Natural killer cell (primary cell): ENCODE measurements around the gene SNX13. TPM values are rescaled to one million over a fixed set of nuclear protein-coding genes. Genes with fewer than 3 reads are reported as not detected.

Source experiments
- ATAC-seq, 3 donors: fragments of 150-1000 bp in 2 of 3; fragments of 200-7000 bp in 1 of 3; cut with Tn5 transposase; 1 replicate in 1 of 3; 2 replicates in 2 of 3; pipeline ENCODE4 v1.10.0; 2021; ENCODE audit warnings: mild to moderate bottlenecking in 2 of 3, moderate library complexity in 2 of 3
- DNase-seq, 2 donors: peaks; one replicate each; pipeline versions ENCODE4 v3.0.0 to v3.0.0-alpha.2; 2013 to 2021; ENCODE audit warnings: mixed read lengths in 1 of 2
- H3K27ac ChIP-seq: one replicate; pipeline ENCODE4 v1.5.1; 2013; ENCODE audit warnings: mild to moderate bottlenecking, low read length
- H3K27me3 ChIP-seq: one replicate; pipeline ENCODE4 v1.6.1; 2013; ENCODE audit warnings: low read length; ENCODE audit not compliant: control insufficient read depth, insufficient read depth
- H3K36me3 ChIP-seq: one replicate; pipeline ENCODE4 v1.6.1; 2013; ENCODE audit warnings: low read length; ENCODE audit not compliant: control insufficient read depth, insufficient read depth
- H3K4me1 ChIP-seq: one replicate; pipeline ENCODE4 v1.6.1; 2013; ENCODE audit warnings: low read length; ENCODE audit not compliant: control insufficient read depth, insufficient read depth
- H3K4me3 ChIP-seq: one replicate; pipeline ENCODE4 v1.5.1; 2013; ENCODE audit warnings: low read length
- H3K9me3 ChIP-seq: one replicate; pipeline ENCODE4 v1.6.1; 2013; ENCODE audit warnings: low read length; ENCODE audit not compliant: control insufficient read depth, insufficient read depth
- H3K27ac Mint-ChIP-seq, 2 donors: one replicate each; pipeline ENCODE4 v1.8.0; 2022; ENCODE audit warnings: mild to moderate bottlenecking in 2 of 2, mixed read lengths in 2 of 2, moderate library complexity in 1 of 2
- H3K27me3 Mint-ChIP-seq, 2 donors: one replicate each; pipeline ENCODE4 v1.8.0; 2022; ENCODE audit warnings: low read depth in 2 of 2, mixed read lengths in 2 of 2
- H3K36me3 Mint-ChIP-seq: one replicate; pipeline ENCODE4 v1.8.0; 2022; ENCODE audit warnings: mixed read lengths
- H3K4me1 Mint-ChIP-seq, 2 donors: one replicate each; pipeline ENCODE4 v1.8.0; 2022; ENCODE audit warnings: mixed read lengths in 2 of 2
- H3K4me3 Mint-ChIP-seq: one replicate; pipeline ENCODE4 v1.8.0; 2022; ENCODE audit warnings: mild to moderate bottlenecking, moderate library complexity, mixed read lengths
- H3K9me3 Mint-ChIP-seq, 2 donors: one replicate each; pipeline ENCODE4 v1.8.0; 2022; ENCODE audit warnings: mixed read lengths in 2 of 2
- CTCF ChIP-seq: fragments of 200-600 bp; IDR thresholded peaks from one replicate; pipeline ENCODE4 v1.8.0; 2022; ENCODE audit warnings: antibody characterized with exemption
- WGBS: methylation state at CpG from one replicate; pipeline ENCODE4 v1.1.7; 2013; ENCODE audit warnings: missing lambda C conversion rate; ENCODE audit not compliant: insufficient coverage; 5-methylcytosine and 5-hydroxymethylcytosine counted together
- intact Hi-C: fragments of 100-400 bp; cut with micrococcal nuclease; formaldehyde crosslinking; loops from one replicate; pipeline ENCODE4 v1.14.2; 2022
- total RNA-seq, 4 donors: library from RNA; stranded (reverse); fragments of 120-200 nt in 1 of 4; gene quantifications; one replicate each; pipeline versions ENCODE4 v1.2.3 to v1.2.4, GENCODE V29; 2013 to 2022

SNX13 gene
- total RNA-seq, 3 donors from 2014 or later (not counting 1 experiment from before 2014, with no cell fraction given): 34.8 to 38.5 (median 37.4) TPM

GRCh38 chr7:17844514-17845196, 95.6 kb downstream of the SNX13 start:
- no peak for DNase-seq
- Mint-ChIP-seq H3K4me1 (peaks cover 15 to 21% of the 10 kb centered on the region in 2 donors), H3K4me3 (no peak overlapping the region), H3K27me3 (no peaks in the 10 kb centered on the region), H3K9me3 (peaks cover 0 to 4% of the 10 kb centered on the region in 2 donors), H3K27ac (peak overlapping the region in 1 of 2 donors; percentile 25), H3K36me3 (peaks cover 14% of the 10 kb centered on the region)
- Histone ChIP-seq H3K9me3 (no peaks in the 10 kb centered on the region), H3K27ac (no peak overlapping the region), H3K36me3 (peaks cover 26% of the 10 kb centered on the region), H3K27me3 (no peaks in the 10 kb centered on the region), H3K4me1 (no peaks in the 10 kb centered on the region), H3K4me3 (no peak overlapping the region)
- no peak for TF ChIP-seq CTCF
- ATAC-seq: no peak
- 48% methylated on average over 2 of the region's 3 CpGs for WGBS
- intact Hi-C loops: no loop called here

GRCh38 chr7:17844022-17844421, 96.3 kb downstream of the SNX13 start:
- Mint-ChIP-seq H3K4me3 (no peak overlapping the region), H3K9me3 (peaks cover 0 to 4% of the 10 kb centered on the region in 2 donors), H3K36me3 (peaks cover 18% of the 10 kb centered on the region), H3K27me3 (no peaks in the 10 kb centered on the region), H3K27ac (peak overlapping the region; percentile 5 to 9), H3K4me1 (peaks cover 15 to 21% of the 10 kb centered on the region in 2 donors)
- Histone ChIP-seq H3K27me3 (no peaks in the 10 kb centered on the region), H3K27ac (no peak overlapping the region), H3K4me3 (no peak overlapping the region), H3K36me3 (peaks cover 27% of the 10 kb centered on the region), H3K9me3 (no peaks in the 10 kb centered on the region), H3K4me1 (no peaks in the 10 kb centered on the region)
- DNase-seq (no peak), ATAC-seq (no peak)
- intact Hi-C loops: no loop called here
- TF ChIP-seq CTCF: no peak
- WGBS: 100% methylated on average over 1 of the region's 4 CpGs

GRCh38 chr7:17843041-17843440, 97.3 kb downstream of the SNX13 start:
- Mint-ChIP-seq H3K27me3 (no peaks in the 10 kb centered on the region), H3K4me3 (no peak overlapping the region), H3K9me3 (peaks cover 0 to 4% of the 10 kb centered on the region in 2 donors), H3K27ac (peak overlapping the region; percentile 5 to 9), H3K4me1 (peaks cover 15 to 21% of the 10 kb centered on the region in 2 donors), H3K36me3 (peaks cover 18% of the 10 kb centered on the region)
- Histone ChIP-seq H3K36me3 (peaks cover 28% of the 10 kb centered on the region), H3K27me3 (no peaks in the 10 kb centered on the region), H3K4me3 (no peak overlapping the region), H3K9me3 (no peaks in the 10 kb centered on the region), H3K4me1 (no peaks in the 10 kb centered on the region), H3K27ac (no peak overlapping the region)
- intact Hi-C loops: no loop called here
- ATAC-seq: peak in 1 of 3 donors; percentile 45
- no peak for TF ChIP-seq CTCF
- no peak for DNase-seq

GRCh38 chr7:17832820-17833355, 107.4 kb downstream of the SNX13 start:
- intact Hi-C loops: no loop called here
- Histone ChIP-seq H3K27me3 (no peaks in the 10 kb centered on the region), H3K4me3 (no peak overlapping the region), H3K27ac (no peak overlapping the region), H3K9me3 (no peaks in the 10 kb centered on the region), H3K36me3 (peaks cover 18% of the 10 kb centered on the region), H3K4me1 (no peaks in the 10 kb centered on the region)
- H3K4me1 Mint-ChIP-seq: no peaks in the 10 kb centered on the region
- ATAC-seq (no peak), DNase-seq (no peak)
- no peak overlapping the region for H3K27ac Mint-ChIP-seq
- no peak overlapping the region for H3K4me3 Mint-ChIP-seq
- no peaks in the 10 kb centered on the region for H3K36me3 Mint-ChIP-seq
- H3K27me3 Mint-ChIP-seq: no peaks in the 10 kb centered on the region
- H3K9me3 Mint-ChIP-seq: no peaks in the 10 kb centered on the region
- TF ChIP-seq CTCF: no peak
